Measurements from ENCODE around the gene AKAP6.

Gene AKAP6

GRCh38 chr14:32692441-32692840 lies 363.3 kb downstream of the AKAP6 start:
- no peak for DNase-seq

GRCh38 chr14:32693114-32693513 lies 364.0 kb downstream of the AKAP6 start:
- DNase-seq, result no peak

GRCh38 chr14:32694795-32695449 lies 365.8 kb downstream of the AKAP6 start:
- DNase-seq, result no peak

GRCh38 chr14:32696325-32697091 lies 367.4 kb downstream of the AKAP6 start:
- DNase-seq, result no peak

- DNase-seq, result no peak
These were observed 368.0 kb downstream of the AKAP6 start for GRCh38 chr14:32697114-32697513.

GRCh38 chr14:32697704-32698103 lies 368.6 kb downstream of the AKAP6 start:
- no peak for DNase-seq

- DNase-seq, result no peak
These were observed 369.7 kb downstream of the AKAP6 start for GRCh38 chr14:32698831-32699230.

GRCh38 chr14:32701475-32701874 lies 372.4 kb downstream of the AKAP6 start:
- DNase-seq, result no peak

GRCh38 chr14:32702088-32702487 lies 373.0 kb downstream of the AKAP6 start:
- DNase-seq, result no peak

- DNase-seq, result no peak
These were observed 373.5 kb downstream of the AKAP6 start for GRCh38 chr14:32702562-32702961.

- DNase-seq, result no peak
These were observed 374.1 kb downstream of the AKAP6 start for GRCh38 chr14:32703183-32703621.

- DNase-seq, result no peak
These were observed 377.8 kb downstream of the AKAP6 start for GRCh38 chr14:32706721-32707519.

GRCh38 chr14:32707742-32708500 lies 378.8 kb downstream of the AKAP6 start:
- no peak for DNase-seq

GRCh38 chr14:32709027-32709426 lies 379.9 kb downstream of the AKAP6 start:
- DNase-seq, result no peak

- no peak for DNase-seq
These were observed 381.2 kb downstream of the AKAP6 start for GRCh38 chr14:32710231-32710671.

GRCh38 chr14:32710731-32711680 lies 381.9 kb downstream of the AKAP6 start:
- no peak for DNase-seq

- no peak for DNase-seq
These were observed 384.8 kb downstream of the AKAP6 start for GRCh38 chr14:32713856-32714255.

- DNase-seq, result no peak
These were observed 390.5 kb downstream of the AKAP6 start for GRCh38 chr14:32719601-32720000.

- DNase-seq, result no peak
These were observed 391.8 kb downstream of the AKAP6 start for GRCh38 chr14:32720927-32721326.

GRCh38 chr14:32722631-32723183 lies 393.6 kb downstream of the AKAP6 start:
- DNase-seq, result no peak

GRCh38 chr14:32724867-32725471 lies 395.9 kb downstream of the AKAP6 start:
- DNase-seq, result no peak

All from activated gamma-delta T cell treated with Interleukin-2 at 50 U/mL for 16 hours (primary cell).